Keratinocyte (primary cell): Measurements from ENCODE around the gene OCLN. TPM values are rescaled to one million over a fixed set of nuclear protein-coding genes. Genes with fewer than 3 reads are reported as not detected.

ENCODE experiments used
- DNase-seq: peaks from one replicate; pipeline ENCODE4 v3.0.0-alpha.2; 2011; ENCODE audit warnings: low read depth, missing footprints, low spot score
- FAIRE-seq: peaks from 2 replicates; lab custom pipeline; 2011; peaks lifted over from hg19 to GRCh38; lab: Jason Lieb, UNC
- H2AFZ ChIP-seq: 2 replicates; pipeline ENCODE4 v1.6.0; 2012; ENCODE audit warnings: low read length, control low read depth, inconsistent platforms; ENCODE audit not compliant: control insufficient read depth
- H3K27ac ChIP-seq: 2 replicates; pipeline ENCODE4 v1.5.1; 2011; ENCODE audit warnings: low read length; ENCODE audit not compliant: control insufficient read depth, insufficient read depth
- H3K27me3 ChIP-seq: 3 replicates; pipeline ENCODE4 v1.6.0; 2011; ENCODE audit warnings: low read length; ENCODE audit not compliant: control insufficient read depth, insufficient read depth; ENCODE audit errors: extremely low read depth
- H3K36me3 ChIP-seq, 2 experiments: 2 replicates in 1 of 2; 3 replicates in 1 of 2; pipeline ENCODE4 v1.5.1; 2011; ENCODE audit warnings: low read length in 2 of 2, mild to moderate bottlenecking in 1 of 2; ENCODE audit not compliant: control insufficient read depth in 2 of 2, insufficient read depth in 2 of 2; ENCODE audit errors: extremely low read depth in 1 of 2
- H3K4me1 ChIP-seq: 3 replicates; pipeline ENCODE4 v1.5.1; 2011; ENCODE audit warnings: low read length; ENCODE audit not compliant: control insufficient read depth, insufficient read depth; ENCODE audit errors: extremely low read depth
- H3K4me2 ChIP-seq: 3 replicates; pipeline ENCODE4 v1.6.0; 2011; ENCODE audit warnings: low read depth, low read length; ENCODE audit not compliant: control insufficient read depth, insufficient read depth; ENCODE audit errors: extremely low read depth
- H3K4me3 ChIP-seq, 3 experiments: fragments of 200-600 bp in 1 of 3; sonication (generic) in 1 of 3; 2 replicates in 2 of 3; 3 replicates in 1 of 3; pipeline ENCODE4 v1.5.1; 2011 to 2016; ENCODE audit warnings: low read length in 3 of 3, mild to moderate bottlenecking in 3 of 3, control low read depth in 2 of 3, inconsistent platforms in 1 of 3, low read depth in 1 of 3, mixed read lengths in 1 of 3, mixed run types in 1 of 3, moderate library complexity in 1 of 3; ENCODE audit not compliant: control insufficient read depth in 2 of 3, insufficient read depth in 2 of 3; ENCODE audit errors: extremely low read depth in 1 of 3
- H3K79me2 ChIP-seq: 2 replicates; pipeline ENCODE4 v1.6.0; 2012; ENCODE audit warnings: low read length; ENCODE audit not compliant: control insufficient read depth, insufficient read depth
- H3K9ac ChIP-seq: 3 replicates; pipeline ENCODE4 v1.6.0; 2011; ENCODE audit warnings: low read length; ENCODE audit not compliant: control insufficient read depth, insufficient read depth; ENCODE audit errors: extremely low read depth
- H3K9me1 ChIP-seq: 3 replicates; pipeline ENCODE4 v1.6.0; 2011; ENCODE audit warnings: low read length; ENCODE audit not compliant: control insufficient read depth, insufficient read depth; ENCODE audit errors: extremely low read depth
- H3K9me3 ChIP-seq: 2 replicates; pipeline ENCODE4 v1.5.1; 2012; ENCODE audit warnings: low read depth, low read length; ENCODE audit not compliant: control insufficient read depth
- H4K20me1 ChIP-seq: 3 replicates; pipeline ENCODE4 v1.6.0; 2011; ENCODE audit warnings: low read length; ENCODE audit not compliant: control insufficient read depth, insufficient read depth; ENCODE audit errors: extremely low read depth
- EZH2 ChIP-seq: IDR thresholded peaks from one replicate; pipeline ENCODE4 v1.6.1; 2012; ENCODE audit warnings: inconsistent platforms, mild to moderate bottlenecking, low read length, moderate library complexity
- dilution Hi-C: fragments of 300-500 bp; cut with MboI; formaldehyde crosslinking; loops from one replicate; pipeline ENCODE4 v1.7.0; 2020; ENCODE audit warnings: low sequenced_read_pairs; ENCODE audit not compliant: extremely low pct_ligation_motif_present
- polyA plus RNA-seq, 5 experiments: library from polyadenylated mRNA; depleted of rRNA in 3 of 5; stranded (reverse) in 3 of 5; stranded (forward) in 1 of 5; unstranded in 1 of 5; fragments of >200 nt; gene quantifications; 1 replicate in 1 of 5; 2 replicates in 3 of 5; 3 replicates in 1 of 5; pipeline versions ENCODE4 v1.2.1 to v1.2.3, GENCODE V29; 2011 to 2012; ENCODE audit warnings: missing spikeins in 2 of 5, low read depth in 1 of 5, low replicate concordance in 1 of 5
- TF ChIP-seq, protein P1 (sequence below), 3 experiments: IDR thresholded peaks in 1 of 3; conservative IDR thresholded peaks in 1 of 3; optimal IDR thresholded peaks in 1 of 3; 2 replicates in 2 of 3; 3 replicates in 1 of 3; pipeline versions ENCODE3 to v1.5.1; 2011; ENCODE audit warnings: low read length in 3 of 3, mild to moderate bottlenecking in 3 of 3, moderate library complexity in 2 of 3, control low read depth in 1 of 3, inconsistent platforms in 1 of 3; ENCODE audit not compliant: insufficient read depth in 2 of 3; ENCODE audit errors: extremely low read depth in 1 of 3

OCLN gene
- polyA plus RNA-seq, 1 donor (not counting 4 experiments of a cell fraction or from before 2014, with no cell fraction given) = 4.6 TPM

DNA sequence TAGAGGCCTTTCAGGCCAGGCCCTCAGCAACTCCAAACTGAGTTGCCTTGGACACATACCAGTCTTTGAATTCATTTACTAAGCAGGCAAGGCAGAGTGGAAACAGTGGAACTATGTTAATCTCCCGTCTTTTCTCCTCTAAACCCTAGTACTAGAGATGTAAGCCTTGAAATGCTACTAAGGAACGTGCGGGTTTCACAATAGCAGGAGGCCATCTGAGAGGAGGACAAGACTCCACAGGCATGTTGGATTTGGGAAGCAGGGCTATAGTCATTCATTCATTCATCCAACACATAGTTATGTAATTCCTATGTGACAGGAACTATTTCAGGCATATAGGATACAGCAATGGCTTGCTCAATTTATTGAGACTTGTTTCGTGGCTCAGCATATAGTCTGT, 3.3 kb upstream of the OCLN start:
- dilution Hi-C loops = no loop called here
- Histone ChIP-seq H3K4me1 (peaks cover 5% of the 10 kb centered on the region), H3K27ac (no peak overlapping the region), H3K9ac (no peak overlapping the region), H3K27me3 (peaks cover 20% of the 10 kb centered on the region), H3K9me3 (no peaks in the 10 kb centered on the region), H3K9me1 (no peaks in the 10 kb centered on the region), H3K36me3 (no peaks in the 10 kb centered on the region), H2AFZ (no peak overlapping the region), H3K4me2 (no peak overlapping the region), H3K79me2 (no peaks in the 10 kb centered on the region), H3K4me3 (no peak overlapping the region), H4K20me1 (no peaks in the 10 kb centered on the region)
- no peak for FAIRE-seq
- TF ChIP-seq, protein P1, sequence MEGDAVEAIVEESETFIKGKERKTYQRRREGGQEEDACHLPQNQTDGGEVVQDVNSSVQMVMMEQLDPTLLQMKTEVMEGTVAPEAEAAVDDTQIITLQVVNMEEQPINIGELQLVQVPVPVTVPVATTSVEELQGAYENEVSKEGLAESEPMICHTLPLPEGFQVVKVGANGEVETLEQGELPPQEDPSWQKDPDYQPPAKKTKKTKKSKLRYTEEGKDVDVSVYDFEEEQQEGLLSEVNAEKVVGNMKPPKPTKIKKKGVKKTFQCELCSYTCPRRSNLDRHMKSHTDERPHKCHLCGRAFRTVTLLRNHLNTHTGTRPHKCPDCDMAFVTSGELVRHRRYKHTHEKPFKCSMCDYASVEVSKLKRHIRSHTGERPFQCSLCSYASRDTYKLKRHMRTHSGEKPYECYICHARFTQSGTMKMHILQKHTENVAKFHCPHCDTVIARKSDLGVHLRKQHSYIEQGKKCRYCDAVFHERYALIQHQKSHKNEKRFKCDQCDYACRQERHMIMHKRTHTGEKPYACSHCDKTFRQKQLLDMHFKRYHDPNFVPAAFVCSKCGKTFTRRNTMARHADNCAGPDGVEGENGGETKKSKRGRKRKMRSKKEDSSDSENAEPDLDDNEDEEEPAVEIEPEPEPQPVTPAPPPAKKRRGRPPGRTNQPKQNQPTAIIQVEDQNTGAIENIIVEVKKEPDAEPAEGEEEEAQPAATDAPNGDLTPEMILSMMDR (optimal IDR thresholded peaks at IDR 0.05 in 1 of 3, IDR thresholded peaks at IDR 0.05 in 1 of 3, conservative IDR thresholded peaks at IDR 0.05 in 1 of 3; ENCODE audit: extremely low read depth in 1 of 3, insufficient read depth in 2 of 3, low read length in 3 of 3) = no peak
- no peak for TF ChIP-seq EZH2
- DNase-seq = no peak

DNA sequence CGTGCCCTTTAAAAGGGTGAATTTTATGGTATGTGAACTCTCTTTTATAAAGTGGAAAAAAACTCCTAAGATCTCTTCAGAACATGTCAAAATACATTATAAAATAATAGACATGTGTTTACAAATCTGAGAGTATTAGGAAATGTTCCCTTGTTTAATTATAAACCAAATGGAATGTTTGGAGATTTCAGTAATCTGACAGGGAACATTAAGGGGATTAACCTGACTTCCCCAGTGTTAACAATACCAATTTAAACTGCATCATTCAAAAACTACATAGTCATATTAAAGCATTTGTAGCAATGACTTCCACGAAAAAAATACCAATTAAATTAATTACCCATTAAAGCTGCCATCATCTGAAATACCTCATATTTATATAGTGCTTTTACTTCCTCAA, 1.6 kb upstream of the OCLN start:
- Histone ChIP-seq H3K4me1 (peaks cover 5% of the 10 kb centered on the region), H3K4me3 (no peak overlapping the region), H2AFZ (no peak overlapping the region), H3K9me1 (no peaks in the 10 kb centered on the region), H3K79me2 (no peaks in the 10 kb centered on the region), H3K36me3 (no peaks in the 10 kb centered on the region), H3K9me3 (no peaks in the 10 kb centered on the region), H4K20me1 (no peaks in the 10 kb centered on the region), H3K27me3 (peaks cover 20% of the 10 kb centered on the region), H3K4me2 (no peak overlapping the region), H3K9ac (no peak overlapping the region), H3K27ac (no peak overlapping the region)
- TF ChIP-seq, protein P1 (optimal IDR thresholded peaks at IDR 0.05 in 1 of 3, IDR thresholded peaks at IDR 0.05 in 1 of 3, conservative IDR thresholded peaks at IDR 0.05 in 1 of 3; ENCODE audit: extremely low read depth in 1 of 3, insufficient read depth in 2 of 3, low read length in 3 of 3) = no peak
- TF ChIP-seq EZH2 = no peak
- FAIRE-seq (no peak), DNase-seq (no peak)
- dilution Hi-C loops = no loop called here
